HEK293 (cell line): ENCODE measurements around the gene CTNNA2.

Source experiments
- CTCF ChIP-seq: fragments of 450-650 bp; formaldehyde crosslinking; IDR thresholded peaks from 2 replicates; pipeline ENCODE4 v1.5.1; 2016; ENCODE audit warnings: missing biosample characterization, missing genetic modification characterization
- ZNF530 ChIP-seq: fragments of 450-650 bp; formaldehyde crosslinking; IDR thresholded peaks from 2 replicates; pipeline ENCODE4 v1.5.1; 2016; ENCODE audit warnings: low read depth, missing biosample characterization, missing genetic modification characterization

GRCh38 chr2:79554899-79555298 is 42.0 kb downstream of the CTNNA2 start:
- no peak for TF ChIP-seq CTCF (tag by site-specific recombination)
- no peak for TF ChIP-seq ZNF530 (tag by site-specific recombination)
